HCT116 (cell line): Measurements from ENCODE around the gene ADORA3. TPM values are rescaled to one million over a fixed set of nuclear protein-coding genes. Genes with fewer than 3 reads are reported as not detected.

Source experiments
- ATAC-seq: fragments of 200-7000 bp; cut with Tn5 transposase; 2 replicates; pipeline ENCODE4 v1.9.1; 2020; ENCODE audit warnings: mild to moderate bottlenecking, moderate library complexity
- BruUV-seq: library from RNA; stranded (reverse); fragments of 400-500 nt; replicated peaks from 2 replicates; lab custom pipeline; 2021; lab: Mats Ljungman, UMichigan
- CTCF ChIA-PET: fragments of 300-600 bp; sonication (Branson Sonifier 250); formaldehyde crosslinking; loops from one replicate; lab custom pipeline; 2021; ENCODE audit warnings: antibody characterized with exemption; lab: Charles Lee
- POLR2A ChIA-PET: fragments of 300-600, 350-600 bp; sonication (Branson Sonifier 250); formaldehyde crosslinking; loops from one replicate; lab custom pipeline; 2021; ENCODE audit warnings: antibody characterized with exemption; lab: Charles Lee
- RAD21 ChIA-PET, 2 experiments: fragments of 300-600 bp; sonication (Branson Sonifier 250); formaldehyde crosslinking; loops; one replicate each; lab custom pipeline; 2023; ENCODE audit warnings: low total read pairs in 2 of 2; ENCODE audit not compliant: uncharacterized antibody in 2 of 2, unreplicated experiment in 2 of 2, low non-redundant PET in 1 of 2; lab: Charles Lee
- DNase-seq: peaks from one replicate; pipeline ENCODE4 v3.0.0-alpha.2; 2010; ENCODE audit warnings: low read depth, low spot score
- H2AFZ ChIP-seq: fragments of 200-600 bp; shearing (Covaris generic), sonication (generic); 2 replicates; pipeline ENCODE4 v1.6.1; 2017; ENCODE audit warnings: low read depth, mixed run types, mixed read lengths, antibody characterized with exemption, low read length; ENCODE audit not compliant: poor library complexity, severe bottlenecking
- H3K27ac ChIP-seq: 2 replicates; pipeline ENCODE4 v1.5.1; 2012; ENCODE audit warnings: low read depth, low read length
- H3K27me3 ChIP-seq: fragments of 200-600 bp; sonication (generic); 2 replicates; pipeline ENCODE4 v1.6.1; 2016; ENCODE audit warnings: mixed run types, low read length, mixed read lengths; ENCODE audit not compliant: insufficient read depth
- H3K36me3 ChIP-seq, 2 experiments: fragments of 200-500 bp in 1 of 2; fragments of 200-600 bp in 1 of 2; sonication (Bioruptor generic) in 1 of 2; sonication (generic) in 1 of 2; 2 replicates each; pipeline versions ENCODE4 v1.5.1 to v1.6.1; 2014 to 2016; ENCODE audit warnings: low read length in 2 of 2, inconsistent platforms in 1 of 2, mixed read lengths in 1 of 2, mixed run types in 1 of 2; ENCODE audit not compliant: insufficient read depth in 2 of 2, control insufficient read depth in 1 of 2
- H3K4me1 ChIP-seq, 2 experiments: fragments of 200-600 bp in 1 of 2; sonication (generic) in 1 of 2; 2 replicates each; pipeline versions ENCODE4 v1.5.1 to v1.6.1; 2012 to 2017; ENCODE audit warnings: low read length in 2 of 2, inconsistent platforms in 1 of 2, mild to moderate bottlenecking in 1 of 2, mixed read lengths in 1 of 2, mixed run types in 1 of 2, moderate library complexity in 1 of 2; ENCODE audit not compliant: insufficient read depth in 2 of 2, control insufficient read depth in 1 of 2
- H3K4me2 ChIP-seq: fragments of 200-600 bp; sonication (generic); 2 replicates; pipeline ENCODE4 v1.6.1; 2017; ENCODE audit warnings: mixed run types, low read length, mixed read lengths
- H3K4me3 ChIP-seq, 2 experiments: fragments of 200-600 bp in 1 of 2; sonication (generic) in 1 of 2; replicated peaks in 1 of 2; 2 replicates each; pipeline ENCODE4 v1.5.1; 2011 to 2016; ENCODE audit warnings: low read length in 2 of 2, control low read depth in 1 of 2, low read depth in 1 of 2, mild to moderate bottlenecking in 1 of 2, mixed read lengths in 1 of 2, mixed run types in 1 of 2
- H3K79me2 ChIP-seq: fragments of 200-600 bp; sonication (generic); 2 replicates; pipeline ENCODE4 v1.6.1; 2017; ENCODE audit warnings: mild to moderate bottlenecking, mixed run types, low read length, moderate library complexity, mixed read lengths; ENCODE audit not compliant: insufficient read depth
- H3K9ac ChIP-seq: fragments of 200-600 bp; sonication (generic); 2 replicates; pipeline ENCODE4 v1.6.1; 2016; ENCODE audit warnings: low read length, mixed read lengths
- H3K9me2 ChIP-seq: fragments of 200-600 bp; sonication (generic), shearing (Covaris generic); 2 replicates; pipeline ENCODE4 v1.6.1; 2017; ENCODE audit warnings: mixed run types, mild to moderate bottlenecking, moderate library complexity; ENCODE audit not compliant: insufficient read depth
- H3K9me3 ChIP-seq, 2 experiments: fragments of 200-500 bp in 1 of 2; fragments of 200-600 bp in 1 of 2; sonication (Bioruptor generic) in 1 of 2; sonication (generic) in 1 of 2; 2 replicates each; pipeline ENCODE4 v1.6.1; 2014 to 2017; ENCODE audit warnings: low read length in 2 of 2, mixed read lengths in 2 of 2, inconsistent platforms in 1 of 2, low read depth in 1 of 2, mild to moderate bottlenecking in 1 of 2, mixed run types in 1 of 2, moderate library complexity in 1 of 2; ENCODE audit not compliant: control insufficient read depth in 1 of 2, insufficient read depth in 1 of 2
- H4K20me1 ChIP-seq: fragments of 200-600 bp; sonication (generic), shearing (Covaris generic); 2 replicates; pipeline ENCODE4 v1.6.1; 2017; ENCODE audit warnings: mixed run types, mild to moderate bottlenecking, moderate library complexity; ENCODE audit not compliant: insufficient read depth
- CEBPB ChIP-seq: IDR thresholded peaks from 2 replicates; pipeline ENCODE4 v1.6.1; 2012; ENCODE audit warnings: low read depth
- CTCF ChIP-seq, 3 experiments: fragments of 200-600 bp in 1 of 3; sonication (generic) in 1 of 3; IDR thresholded peaks in 2 of 3; conservative IDR thresholded peaks in 1 of 3; 2 replicates each; pipeline ENCODE4 v1.5.1; 2012 to 2017; ENCODE audit warnings: low read depth in 2 of 3, low read length in 2 of 3, antibody characterized with exemption in 1 of 3, borderline replicate concordance in 1 of 3, control low read depth in 1 of 3, mild to moderate bottlenecking in 1 of 3, mixed read lengths in 1 of 3, mixed run types in 1 of 3, moderate library complexity in 1 of 3; ENCODE audit not compliant: insufficient read depth in 1 of 3
- EZH2 ChIP-seq: fragments of 200-600 bp; sonication (generic); IDR thresholded peaks from 2 replicates; pipeline ENCODE4 v1.6.1; 2017; ENCODE audit warnings: antibody characterized with exemption, mixed run types
- EZH2phosphoT487 ChIP-seq: fragments of 200-600 bp; IDR thresholded peaks from 2 replicates; pipeline ENCODE4 v1.6.1; 2018; ENCODE audit warnings: antibody characterized with exemption, borderline replicate concordance
- JUND ChIP-seq: IDR thresholded peaks from 2 replicates; pipeline ENCODE4 v1.6.1; 2012
- POLR2A ChIP-seq: IDR thresholded peaks from 2 replicates; pipeline ENCODE4 v1.7.0; 2011; ENCODE audit warnings: borderline replicate concordance; ENCODE audit not compliant: insufficient read depth, insufficient read length; ENCODE audit errors: extremely low read depth
- REST ChIP-seq: IDR thresholded peaks from 2 replicates; pipeline ENCODE4 v1.6.1; 2012; ENCODE audit warnings: low read depth
- SP1 ChIP-seq: IDR thresholded peaks from 2 replicates; pipeline ENCODE4 v1.6.1; 2012; ENCODE audit warnings: low read depth
- TCF7L2 ChIP-seq: IDR thresholded peaks from 2 replicates; pipeline ENCODE4 v1.7.0; 2011; ENCODE audit warnings: borderline replicate concordance, inconsistent platforms; ENCODE audit not compliant: insufficient read depth, insufficient read length; ENCODE audit errors: extremely low read depth
- ZFX ChIP-seq: fragments of 450-650 bp; IDR thresholded peaks from 2 replicates; pipeline ENCODE4 v1.6.1; 2017
- intact Hi-C: fragments of 100-400 bp; cut with micrococcal nuclease; formaldehyde crosslinking; loops from 2 replicates; pipeline ENCODE4 v1.10.0; 2022
- total RNA-seq: library from RNA; stranded (reverse); gene quantifications from one replicate; pipeline ENCODE4 v1.2.1, GENCODE V29; 2021; ENCODE audit not compliant: unreplicated experiment

Gene ADORA3
- total RNA-seq, 1 experiment from 2014 or later, result not detected

- CTCF ChIA-PET, result no interaction called here
- intact Hi-C loops, result no loop called here
- BruUV-seq, result no TSS peak
Observed at GRCh38 chr1:111540928-111541327, 37.5 kb upstream of the ADORA3 start.

More at GRCh38 chr1:111540928-111541327, 37.5 kb upstream of the ADORA3 start:
- no peak overlapping the region for H3K27ac ChIP-seq
- ATAC-seq (no peak), DNase-seq (no peak)
- H2AFZ ChIP-seq, result no peak overlapping the region
- no peak overlapping the region for H3K9ac ChIP-seq
- H3K27me3 ChIP-seq, result no peaks in the 10 kb centered on the region
- ChIA-PET RAD21 (no interaction called here), POLR2A (interaction anchor here (0.6 kb wide), 1 partner anchor 79 kb away, joined by 5 read pairs; the partner anchor contains the start of gene RAP1A)
- no peaks in the 10 kb centered on the region for H3K9me2 ChIP-seq
- no peaks in the 10 kb centered on the region for H4K20me1 ChIP-seq
- no peak overlapping the region for H3K4me2 ChIP-seq
- no peaks in the 10 kb centered on the region for H3K36me3 ChIP-seq
- H3K4me1 ChIP-seq, result peaks cover 0 to 19% of the 10 kb centered on the region in 2 experiments; a peak in 2 of 4 replicates
- H3K79me2 ChIP-seq, result no peaks in the 10 kb centered on the region
- H3K4me3 ChIP-seq, result no peak overlapping the region
- TF ChIP-seq POLR2A (no peak), TCF7L2 (no peak), SP1 (no peak), ZFX (no peak), REST (no peak), JUND (no peak), CTCF (IDR thresholded peaks at IDR 0.05 in 2 of 3, conservative IDR thresholded peaks at IDR 0.05 in 1 of 3; ENCODE audit: borderline replicate concordance in 1 of 3, insufficient read depth in 1 of 3, low read depth in 2 of 3, low read length in 2 of 3) (no peak), CEBPB (no peak), EZH2phosphoT487 (no peak), EZH2 (no peak)
- no peaks in the 10 kb centered on the region for H3K9me3 ChIP-seq
